GM19043 (cell line): ENCODE results near the gene KCNH5.

Experiments used
- ATAC-seq: cut with Tn5 transposase; IDR thresholded peaks from one replicate; pipeline ENCODE4 v1.9.1; 2021; ENCODE audit warnings: low read depth; ENCODE audit not compliant: unreplicated experiment

KCNH5 gene

DNA sequence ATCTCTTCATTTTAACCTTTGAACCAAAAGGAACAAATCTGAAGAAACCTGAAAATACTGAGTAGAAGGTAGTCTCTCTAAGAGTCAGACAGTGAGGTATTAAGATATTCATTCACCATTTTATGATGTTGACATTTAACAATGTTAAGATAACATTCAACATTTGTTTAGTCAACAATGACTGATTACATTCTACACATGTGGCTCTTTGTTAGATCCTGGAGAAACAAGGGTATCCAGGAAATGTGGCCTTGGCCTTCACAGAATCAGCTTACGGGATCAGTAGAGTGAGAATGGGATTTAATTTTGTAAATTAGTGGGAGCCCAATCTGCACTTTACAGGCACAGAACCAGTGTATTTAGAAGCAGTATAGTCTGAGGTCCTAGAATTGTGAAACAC is 355.5 kb downstream of the KCNH5 start:
- ATAC-seq = no peak

DNA sequence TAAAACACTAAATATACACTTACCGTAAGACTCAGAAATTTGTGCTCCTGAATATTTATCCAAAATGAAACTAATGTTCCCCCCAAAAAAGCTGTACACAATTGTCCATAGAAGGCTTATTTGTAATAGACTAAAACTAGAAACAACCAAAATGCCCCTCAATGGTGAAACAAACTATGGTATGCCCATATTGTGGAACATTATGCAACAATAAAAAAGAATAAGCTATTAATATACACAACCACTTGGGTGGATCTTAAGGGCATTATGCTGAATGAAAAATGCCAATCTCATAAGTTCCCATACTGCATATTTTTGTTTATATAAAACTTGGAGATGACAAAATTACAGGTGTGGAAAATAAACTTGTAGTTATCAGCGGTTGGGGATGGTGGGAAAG is 357.4 kb downstream of the KCNH5 start:
- ATAC-seq = no peak

DNA sequence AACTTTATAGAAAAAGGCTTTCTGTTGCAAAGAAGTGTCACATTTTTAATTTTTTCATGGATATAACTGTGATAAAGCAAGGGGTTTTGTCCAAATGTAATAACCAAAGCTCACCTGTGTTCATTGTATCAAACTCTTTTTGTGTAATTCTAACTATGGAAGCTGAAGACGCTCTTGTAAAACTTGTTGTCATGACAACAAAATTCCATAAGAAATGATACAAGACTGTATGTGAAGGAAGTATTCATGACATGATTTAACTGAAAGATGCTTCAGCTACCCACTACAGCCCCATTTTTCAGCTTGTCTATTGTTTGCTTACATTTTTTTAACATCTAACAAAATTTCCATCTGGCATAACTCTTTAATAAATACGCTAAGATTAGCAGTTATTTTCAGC is 360.9 kb downstream of the KCNH5 start:
- no peak for ATAC-seq

GRCh38 chr14:62682208-62682607 is 363.1 kb downstream of the KCNH5 start:
- ATAC-seq = no peak

DNA sequence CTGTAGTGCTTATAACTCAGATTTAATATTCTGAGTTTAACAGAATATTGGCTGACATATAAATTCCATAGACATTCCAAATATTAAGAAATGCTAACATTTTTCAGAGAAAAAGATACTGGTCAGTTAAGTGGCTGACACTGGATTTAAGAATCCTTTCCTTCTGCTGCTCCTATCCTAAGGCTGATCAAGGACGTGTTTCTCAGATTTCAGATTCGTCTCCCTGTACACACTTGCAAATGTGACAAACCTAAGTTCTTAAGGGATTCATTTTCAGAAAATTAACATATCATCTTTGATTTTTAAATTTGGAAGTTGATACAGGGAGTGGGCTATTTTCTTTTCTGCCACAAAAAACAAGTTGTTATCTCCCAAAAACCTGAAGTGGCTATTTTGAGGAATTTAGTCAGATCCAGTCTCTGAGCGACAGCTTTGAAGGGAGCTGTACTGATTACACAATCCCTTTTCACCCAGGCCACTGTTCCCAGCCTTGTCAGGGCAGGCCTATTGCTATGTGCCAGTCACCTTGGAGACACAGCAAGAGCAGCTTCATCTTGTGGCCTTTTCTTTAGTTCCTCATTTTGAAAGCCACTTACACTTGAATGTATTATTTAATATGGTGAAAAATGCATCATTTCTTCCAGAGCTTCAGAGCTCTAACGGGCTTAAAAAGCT is 370.6 kb downstream of the KCNH5 start:
- ATAC-seq = no peak

- ATAC-seq = no peak
These were observed 372.1 kb downstream of the KCNH5 start for GRCh38 chr14:62673014-62673755.

DNA sequence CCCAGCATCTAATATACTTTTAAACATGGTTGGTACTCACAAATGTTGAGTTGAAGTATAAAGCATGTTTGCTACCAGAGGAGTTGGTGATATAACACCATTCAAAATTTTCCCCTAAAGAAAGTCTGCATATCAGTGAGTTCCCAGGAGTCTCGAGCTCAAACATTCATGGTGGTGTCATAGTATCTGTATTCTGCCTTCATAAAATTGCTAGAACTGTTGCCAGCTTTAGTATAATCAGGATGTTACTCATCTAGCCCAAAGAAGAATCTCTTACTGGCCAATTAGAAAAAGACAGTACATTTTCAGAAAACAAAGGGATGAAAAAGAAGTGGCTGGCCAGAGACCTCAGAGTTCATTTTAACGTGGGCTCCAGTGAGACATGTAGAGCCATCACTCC is 374.7 kb downstream of the KCNH5 start:
- no peak for ATAC-seq

DNA sequence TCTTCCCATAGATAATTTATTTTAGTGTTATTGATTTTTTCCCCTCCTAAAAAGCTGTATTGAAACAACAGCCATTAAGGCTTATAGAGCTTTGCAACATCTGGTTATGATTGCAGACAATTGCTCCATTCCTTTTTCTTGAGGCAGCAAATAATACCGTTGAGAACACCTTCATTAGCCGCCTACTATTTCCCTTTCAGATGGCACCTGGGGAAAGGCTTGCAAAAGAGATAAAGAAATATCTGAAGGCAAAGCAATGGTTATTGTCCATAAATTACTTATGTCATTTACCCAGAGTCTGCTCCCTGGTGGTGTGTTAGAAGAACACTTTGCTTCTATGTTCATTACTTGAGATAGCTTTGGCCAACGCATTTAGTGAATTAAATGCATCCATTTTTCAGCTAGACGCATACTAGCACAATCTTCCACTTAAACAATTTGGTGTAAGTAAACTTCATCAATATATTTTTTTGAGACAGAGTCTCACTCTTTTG is 377.8 kb downstream of the KCNH5 start:
- ATAC-seq = no peak

DNA sequence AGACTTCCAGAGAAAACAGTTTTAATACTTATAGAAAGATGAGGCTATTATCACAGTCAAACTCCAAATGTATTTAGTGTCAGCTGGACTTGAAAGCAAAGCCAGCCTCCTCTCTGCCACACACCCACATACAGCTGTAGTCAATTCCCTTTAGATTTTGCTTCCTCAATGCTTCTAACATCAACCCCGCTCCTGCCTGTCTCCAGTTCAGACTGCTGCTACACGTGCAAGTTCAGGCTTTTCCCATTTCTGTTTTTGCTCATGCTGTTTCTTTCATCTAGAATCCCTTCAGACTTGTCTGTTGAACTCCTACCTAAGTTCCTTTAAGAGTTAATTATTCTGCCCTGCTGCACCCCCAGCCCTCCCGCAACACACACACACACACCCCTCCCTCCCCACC is 380.0 kb downstream of the KCNH5 start:
- no peak for ATAC-seq

GRCh38 chr14:62663456-62663821 is 381.8 kb downstream of the KCNH5 start:
- ATAC-seq = no peak

GRCh38 chr14:62662811-62663455 is 382.3 kb downstream of the KCNH5 start:
- no peak for ATAC-seq

DNA sequence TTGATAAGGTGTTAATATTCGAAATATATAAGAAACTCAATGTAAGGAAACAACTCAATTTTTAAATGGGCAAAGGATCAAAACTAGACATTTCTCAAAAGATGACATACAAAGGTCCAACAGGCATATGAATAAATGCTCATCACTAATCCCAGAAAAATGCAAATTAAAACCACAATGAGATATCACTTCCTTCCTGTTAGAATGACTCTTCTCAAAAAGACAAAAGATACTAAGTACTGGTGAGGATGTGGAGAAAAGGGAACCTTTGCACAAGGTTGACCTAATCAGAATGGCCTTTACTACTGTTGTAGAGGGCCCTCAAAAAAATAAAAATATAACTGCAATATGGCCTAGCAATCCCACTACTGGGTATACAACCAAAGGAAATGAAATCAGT is 383.4 kb downstream of the KCNH5 start:
- no peak for ATAC-seq

- no peak for ATAC-seq
These were observed 386.6 kb downstream of the KCNH5 start for GRCh38 chr14:62658631-62659030.

DNA sequence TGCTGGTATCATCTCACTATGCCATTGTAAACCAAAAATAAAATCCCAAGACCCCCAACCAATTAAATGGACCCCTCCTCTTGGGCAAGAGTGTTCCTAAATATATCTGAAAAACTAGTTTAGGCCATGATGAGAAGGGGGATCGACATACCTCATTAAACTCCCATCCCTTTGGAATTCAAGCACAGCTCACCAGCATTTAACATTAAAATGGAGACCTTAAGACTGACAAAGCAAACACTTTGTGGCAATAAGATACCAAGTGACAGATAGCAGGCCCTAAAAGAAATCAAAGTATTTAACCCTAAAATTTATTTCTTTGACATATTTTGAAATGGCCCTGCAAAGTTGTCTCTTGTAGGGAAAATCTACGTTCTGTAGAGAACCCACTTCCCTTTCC is 387.9 kb downstream of the KCNH5 start:
- no peak for ATAC-seq

DNA sequence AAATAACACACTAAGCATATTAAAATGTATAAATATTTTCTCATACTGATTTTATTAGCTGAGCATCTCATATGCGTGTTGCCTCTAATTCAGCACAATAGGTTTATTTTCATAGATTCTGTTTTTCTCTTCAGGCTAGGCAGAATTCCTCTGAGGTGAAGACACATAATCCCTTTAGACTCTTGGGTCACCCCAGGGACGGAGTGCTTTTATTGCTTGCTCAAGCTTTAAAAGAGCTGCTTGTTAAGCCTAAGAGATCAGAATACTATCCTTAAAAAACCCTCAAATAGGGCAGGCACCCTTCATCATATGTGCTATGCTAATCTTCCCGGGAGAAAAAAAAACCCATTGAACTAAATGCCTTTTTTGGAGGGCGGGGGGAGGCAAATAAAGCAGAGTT is 390.1 kb downstream of the KCNH5 start:
- no peak for ATAC-seq

DNA sequence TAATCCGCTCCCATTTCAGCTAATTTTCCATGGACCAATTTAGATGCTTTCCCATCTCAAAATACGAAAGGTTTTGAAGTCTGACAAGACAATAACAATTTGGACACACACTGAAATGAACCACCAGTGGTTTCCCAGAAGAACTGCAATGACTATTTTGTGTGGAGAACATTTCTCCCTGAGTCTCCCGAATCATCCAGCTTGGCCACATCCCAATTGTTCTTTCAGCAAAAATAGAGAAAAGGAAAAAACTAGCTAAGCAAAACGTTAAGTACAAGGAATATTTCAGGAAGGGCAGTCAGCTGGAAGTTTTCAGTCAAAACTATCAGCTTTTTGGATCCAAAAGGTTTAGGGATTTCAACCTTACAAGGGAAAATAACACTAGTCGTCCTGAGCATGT is 390.6 kb downstream of the KCNH5 start:
- ATAC-seq = no peak
